CD4-positive, alpha-beta T cell (primary cell): ENCODE data around the gene PSRC1. TPM values are rescaled to one million over a fixed set of nuclear protein-coding genes. Genes with fewer than 3 reads are reported as not detected.

Source experiments
- ATAC-seq: fragments of 200-7000 bp; cut with Tn5 transposase; one replicate; pipeline ENCODE4 v1.10.0; 2022; ENCODE audit warnings: mild to moderate bottlenecking; ENCODE audit not compliant: poor library complexity
- CTCF ChIA-PET: fragments of 350-600 bp; sonication (Branson Sonifier 250); formaldehyde crosslinking; loops from one replicate; lab custom pipeline; 2021; ENCODE audit warnings: antibody characterized with exemption, inconsistent platforms; lab: Charles Lee
- POLR2A ChIA-PET: fragments of 350-600 bp; sonication (Branson Sonifier 250); formaldehyde crosslinking; loops from one replicate; lab custom pipeline; 2021; ENCODE audit warnings: antibody characterized with exemption, inconsistent platforms; lab: Charles Lee
- DNase-seq, 14 experiments: peaks; one replicate each; pipeline ENCODE4 v3.0.0-alpha.2; 2013 to 2020; ENCODE audit warnings: mixed read lengths in 2 of 14
- H3K27ac ChIP-seq, 2 donors: one replicate each; pipeline versions ENCODE4 v1.5.1 to v1.7.0; 2013; ENCODE audit warnings: low read length in 2 of 2, low read depth in 1 of 2, mild to moderate bottlenecking in 1 of 2
- H3K27me3 ChIP-seq, 2 experiments: 1 replicate in 1 of 2; 2 replicates in 1 of 2; pipeline versions ENCODE4 v1.6.1 to v1.7.0; 2013; ENCODE audit warnings: low read length in 2 of 2, control low read depth in 1 of 2, mild to moderate bottlenecking in 1 of 2, moderate library complexity in 1 of 2; ENCODE audit not compliant: insufficient read depth in 2 of 2, control insufficient read depth in 1 of 2
- H3K36me3 ChIP-seq: one replicate; pipeline ENCODE4 v1.6.1; 2013; ENCODE audit warnings: low read length, control low read depth; ENCODE audit not compliant: insufficient read depth
- H3K4me1 ChIP-seq: one replicate; pipeline ENCODE4 v1.6.1; 2013; ENCODE audit warnings: low read length, control low read depth; ENCODE audit not compliant: insufficient read depth
- H3K4me3 ChIP-seq: one replicate; pipeline ENCODE4 v1.5.1; 2013; ENCODE audit warnings: mild to moderate bottlenecking, low read length, moderate library complexity
- H3K9me3 ChIP-seq, 2 experiments: 1 replicate in 1 of 2; 2 replicates in 1 of 2; pipeline versions ENCODE4 v1.6.1 to v1.7.0; 2013; ENCODE audit warnings: low read length in 2 of 2, mild to moderate bottlenecking in 2 of 2, control low read depth in 1 of 2, moderate library complexity in 1 of 2; ENCODE audit not compliant: control insufficient read depth in 1 of 2, insufficient read depth in 1 of 2
- H3K27ac Mint-ChIP-seq: one replicate; pipeline ENCODE4 v1.8.0; 2020; ENCODE audit warnings: mixed read lengths
- H3K27me3 Mint-ChIP-seq: one replicate; pipeline ENCODE4 v1.8.0; 2021; ENCODE audit warnings: mixed read lengths
- H3K36me3 Mint-ChIP-seq: one replicate; pipeline ENCODE4 v1.8.0; 2021; ENCODE audit warnings: low read depth, mixed read lengths
- H3K4me1 Mint-ChIP-seq: one replicate; pipeline ENCODE4 v1.8.0; 2021; ENCODE audit warnings: low read depth, mixed read lengths
- H3K4me3 Mint-ChIP-seq: one replicate; pipeline ENCODE4 v1.8.0; 2020; ENCODE audit warnings: mild to moderate bottlenecking, mixed read lengths
- H3K9me3 Mint-ChIP-seq: one replicate; pipeline ENCODE4 v1.8.0; 2020; ENCODE audit warnings: mixed read lengths
- intact Hi-C, 2 experiments: fragments of 100-400 bp; cut with DNase I in 1 of 2; cut with micrococcal nuclease in 1 of 2; formaldehyde crosslinking; loops; one replicate each; pipeline versions ENCODE4 v1.15.1 to v1.9.0; 2023 to 2025; cut with DNase I, micrococcal nuclease
- total RNA-seq, 174 experiments: library from RNA in 2 of 174; stranded (reverse) in 2 of 174; gene quantifications; one replicate each; pipeline ENCODE4 v1.2.3 and lab custom pipeline; 2021 to 2026
- TF ChIP-seq, protein P1 (sequence below): fragments of 200-600 bp; IDR thresholded peaks from one replicate; pipeline ENCODE4 v1.8.0; 2022; ENCODE audit warnings: antibody characterized with exemption, mild to moderate bottlenecking

Gene PSRC1
- total RNA-seq, 2 experiments from 2014 or later, result 0.22 to 0.91 TPM

DNA sequence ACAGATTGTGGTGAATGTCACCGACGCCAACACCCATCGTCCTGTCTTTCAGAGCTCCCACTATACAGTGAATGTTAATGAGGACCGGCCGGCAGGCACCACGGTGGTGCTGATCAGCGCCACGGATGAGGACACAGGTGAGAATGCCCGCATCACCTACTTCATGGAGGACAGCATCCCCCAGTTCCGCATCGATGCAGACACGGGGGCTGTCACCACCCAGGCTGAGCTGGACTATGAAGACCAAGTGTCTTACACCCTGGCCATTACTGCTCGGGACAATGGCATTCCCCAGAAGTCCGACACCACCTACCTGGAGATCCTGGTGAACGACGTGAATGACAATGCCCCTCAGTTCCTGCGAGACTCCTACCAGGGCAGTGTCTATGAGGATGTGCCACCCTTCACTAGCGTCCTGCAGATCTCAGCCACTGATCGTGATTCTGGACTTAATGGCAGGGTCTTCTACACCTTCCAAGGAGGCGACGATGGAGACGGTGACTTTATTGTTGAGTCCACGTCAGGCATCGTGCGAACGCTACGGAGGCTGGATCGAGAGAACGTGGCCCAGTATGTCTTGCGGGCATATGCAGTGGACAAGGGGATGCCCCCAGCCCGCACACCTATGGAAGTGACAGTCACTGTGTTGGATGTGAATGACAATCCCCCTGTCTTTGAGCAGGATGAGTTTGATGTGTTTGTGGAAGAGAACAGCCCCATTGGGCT, 30.6 kb downstream of the PSRC1 start:
- Histone ChIP-seq H3K27ac (no peak overlapping the region), H3K4me3 (no peak overlapping the region), H3K9me3 (no peaks in the 10 kb centered on the region), H3K36me3 (no peaks in the 10 kb centered on the region), H3K27me3 (peaks cover 0 to 13% of the 10 kb centered on the region in 2 experiments), H3K4me1 (peaks cover 23% of the 10 kb centered on the region)
- ChIA-PET POLR2A (no interaction called here), CTCF (no interaction called here)
- DNase-seq, result no peak
- H3K4me1 Mint-ChIP-seq, result peaks cover 23% of the 10 kb centered on the region
- no peak overlapping the region for H3K27ac Mint-ChIP-seq
- ATAC-seq, result no peak
- TF ChIP-seq, protein P1, sequence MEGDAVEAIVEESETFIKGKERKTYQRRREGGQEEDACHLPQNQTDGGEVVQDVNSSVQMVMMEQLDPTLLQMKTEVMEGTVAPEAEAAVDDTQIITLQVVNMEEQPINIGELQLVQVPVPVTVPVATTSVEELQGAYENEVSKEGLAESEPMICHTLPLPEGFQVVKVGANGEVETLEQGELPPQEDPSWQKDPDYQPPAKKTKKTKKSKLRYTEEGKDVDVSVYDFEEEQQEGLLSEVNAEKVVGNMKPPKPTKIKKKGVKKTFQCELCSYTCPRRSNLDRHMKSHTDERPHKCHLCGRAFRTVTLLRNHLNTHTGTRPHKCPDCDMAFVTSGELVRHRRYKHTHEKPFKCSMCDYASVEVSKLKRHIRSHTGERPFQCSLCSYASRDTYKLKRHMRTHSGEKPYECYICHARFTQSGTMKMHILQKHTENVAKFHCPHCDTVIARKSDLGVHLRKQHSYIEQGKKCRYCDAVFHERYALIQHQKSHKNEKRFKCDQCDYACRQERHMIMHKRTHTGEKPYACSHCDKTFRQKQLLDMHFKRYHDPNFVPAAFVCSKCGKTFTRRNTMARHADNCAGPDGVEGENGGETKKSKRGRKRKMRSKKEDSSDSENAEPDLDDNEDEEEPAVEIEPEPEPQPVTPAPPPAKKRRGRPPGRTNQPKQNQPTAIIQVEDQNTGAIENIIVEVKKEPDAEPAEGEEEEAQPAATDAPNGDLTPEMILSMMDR, result no peak
- intact Hi-C loops, result no loop called here
- H3K9me3 Mint-ChIP-seq, result no peaks in the 10 kb centered on the region
- no peaks in the 10 kb centered on the region for H3K36me3 Mint-ChIP-seq
- H3K27me3 Mint-ChIP-seq, result peaks cover 4% of the 10 kb centered on the region
- no peak overlapping the region for H3K4me3 Mint-ChIP-seq

DNA sequence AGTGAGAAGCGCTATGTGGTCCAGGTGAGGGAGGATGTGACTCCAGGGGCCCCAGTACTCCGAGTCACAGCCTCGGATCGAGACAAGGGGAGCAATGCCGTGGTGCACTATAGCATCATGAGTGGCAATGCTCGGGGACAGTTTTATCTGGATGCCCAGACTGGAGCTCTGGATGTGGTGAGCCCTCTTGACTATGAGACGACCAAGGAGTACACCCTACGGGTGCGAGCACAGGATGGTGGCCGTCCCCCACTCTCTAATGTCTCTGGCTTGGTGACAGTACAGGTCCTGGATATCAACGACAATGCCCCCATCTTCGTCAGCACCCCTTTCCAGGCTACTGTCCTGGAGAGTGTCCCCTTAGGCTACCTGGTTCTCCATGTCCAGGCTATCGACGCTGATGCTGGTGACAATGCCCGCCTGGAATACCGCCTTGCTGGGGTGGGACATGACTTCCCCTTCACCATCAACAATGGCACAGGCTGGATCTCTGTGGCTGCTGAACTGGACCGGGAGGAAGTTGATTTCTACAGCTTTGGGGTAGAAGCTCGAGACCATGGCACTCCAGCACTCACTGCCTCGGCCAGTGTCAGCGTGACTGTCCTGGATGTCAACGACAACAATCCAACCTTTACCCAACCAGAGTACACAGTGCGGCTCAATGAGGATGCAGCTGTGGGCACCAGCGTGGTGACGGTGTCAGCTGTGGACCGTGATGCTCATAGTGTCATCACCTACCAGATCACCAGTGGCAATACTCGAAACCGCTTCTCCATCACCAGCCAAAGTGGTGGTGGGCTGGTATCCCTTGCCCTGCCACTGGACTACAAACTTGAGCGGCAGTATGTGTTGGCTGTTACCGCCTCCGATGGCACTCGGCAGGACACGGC, 31.4 kb downstream of the PSRC1 start:
- H3K27me3 Mint-ChIP-seq, result peaks cover 4% of the 10 kb centered on the region
- Histone ChIP-seq H3K27ac (no peak overlapping the region), H3K4me1 (peaks cover 23% of the 10 kb centered on the region), H3K9me3 (no peaks in the 10 kb centered on the region), H3K36me3 (no peaks in the 10 kb centered on the region), H3K4me3 (no peak overlapping the region), H3K27me3 (peaks cover 7 to 13% of the 10 kb centered on the region in 2 experiments)
- H3K36me3 Mint-ChIP-seq, result no peaks in the 10 kb centered on the region
- H3K4me3 Mint-ChIP-seq, result peak overlapping the region; percentile 62
- no peak for ATAC-seq
- TF ChIP-seq, protein P1, result no peak
- DNase-seq, result no peak
- no peak overlapping the region for H3K27ac Mint-ChIP-seq
- ChIA-PET CTCF (no interaction called here), POLR2A (interaction anchor here (1.0 kb wide), 1 partner anchor 232 kb away, joined by 3 read pairs; the partner anchor contains the start of gene ATXN7L2)
- intact Hi-C loops, result no loop called here
- H3K9me3 Mint-ChIP-seq, result no peaks in the 10 kb centered on the region
- H3K4me1 Mint-ChIP-seq, result peaks cover 23% of the 10 kb centered on the region

DNA sequence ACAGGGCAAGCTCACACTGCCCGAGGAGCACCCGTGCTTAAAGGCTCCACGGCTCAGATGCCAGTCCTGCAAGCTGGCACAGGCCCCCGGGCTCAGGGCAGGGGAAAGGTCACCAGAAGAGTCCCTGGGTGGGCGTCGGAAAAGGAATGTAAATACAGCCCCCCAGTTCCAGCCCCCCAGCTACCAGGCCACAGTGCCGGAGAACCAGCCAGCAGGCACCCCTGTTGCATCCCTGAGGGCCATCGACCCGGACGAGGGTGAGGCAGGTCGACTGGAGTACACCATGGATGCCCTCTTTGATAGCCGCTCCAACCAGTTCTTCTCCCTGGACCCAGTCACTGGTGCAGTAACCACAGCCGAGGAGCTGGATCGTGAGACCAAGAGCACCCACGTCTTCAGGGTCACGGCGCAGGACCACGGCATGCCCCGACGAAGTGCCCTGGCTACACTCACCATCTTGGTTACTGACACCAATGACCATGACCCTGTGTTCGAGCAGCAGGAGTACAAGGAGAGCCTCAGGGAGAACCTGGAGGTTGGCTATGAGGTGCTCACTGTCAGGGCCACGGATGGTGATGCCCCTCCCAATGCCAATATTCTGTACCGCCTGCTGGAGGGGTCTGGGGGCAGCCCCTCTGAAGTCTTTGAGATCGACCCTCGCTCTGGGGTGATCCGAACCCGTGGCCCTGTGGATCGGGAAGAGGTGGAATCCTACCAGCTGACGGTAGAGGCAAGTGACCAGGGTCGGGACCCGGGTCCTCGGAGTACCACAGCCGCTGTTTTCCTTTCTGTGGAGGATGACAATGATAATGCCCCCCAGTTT, 32.3 kb downstream of the PSRC1 start:
- ChIA-PET CTCF (no interaction called here), POLR2A (interaction anchor here (0.6 to 1.1 kb wide), 3 partner anchors 26 to 233 kb away, joined by 3 to 4 read pairs (median 3); partner anchors contain the start of genes ATXN7L2 and PSRC1)
- peak overlapping the region; percentile 71 for H3K4me3 Mint-ChIP-seq
- H3K4me1 Mint-ChIP-seq, result peaks cover 17% of the 10 kb centered on the region
- Histone ChIP-seq H3K27me3 (peaks cover 7 to 13% of the 10 kb centered on the region in 2 experiments), H3K4me3 (peak overlapping the region; percentile 39), H3K9me3 (no peaks in the 10 kb centered on the region), H3K4me1 (peaks cover 23% of the 10 kb centered on the region), H3K36me3 (no peaks in the 10 kb centered on the region), H3K27ac (no peak overlapping the region)
- H3K27me3 Mint-ChIP-seq, result peaks cover 4% of the 10 kb centered on the region
- ATAC-seq, result no peak
- H3K36me3 Mint-ChIP-seq, result no peaks in the 10 kb centered on the region
- TF ChIP-seq, protein P1, result no peak
- no peaks in the 10 kb centered on the region for H3K9me3 Mint-ChIP-seq
- H3K27ac Mint-ChIP-seq, result no peak overlapping the region
- DNase-seq, result peak in 1 of 14 experiments; percentile 27
- intact Hi-C loops, result no loop called here
